HG03442 (cell line): ENCODE data around the gene PGAP2.
A peak's percentile ranks its signal among the peaks of the same experiment; 100 is the strongest.
"Not testable (repeated sequence)": the region's sequence is repeated elsewhere in the genome, so short reads cannot be mapped to it uniquely, and the experiment has no call there.

Experiments
- ATAC-seq: cut with Tn5 transposase; IDR thresholded peaks from one replicate; pipeline ENCODE4 v1.9.1; 2021; ENCODE audit warnings: mild to moderate bottlenecking, moderate library complexity; ENCODE audit not compliant: unreplicated experiment

Gene PGAP2

GRCh38 chr11:3807909-3808860, at the start of gene PGAP2:
Gene PGAP2 (plus strand): TSS chr11:3808560. CDS start chr11:3811260, 2,700 bp downstream.
- peak; percentile 51 for ATAC-seq

GRCh38 chr11:3764266-3764665, 44.1 kb upstream of the PGAP2 start:
- ATAC-seq: no peak

- not testable (repeated sequence) for ATAC-seq
These were observed 41.5 kb upstream of the PGAP2 start for GRCh38 chr11:3766836-3767235.

- ATAC-seq: no peak
These were observed 40.8 kb upstream of the PGAP2 start for GRCh38 chr11:3767536-3767935.

- ATAC-seq: no peak
These were observed 35.2 kb upstream of the PGAP2 start for GRCh38 chr11:3773180-3773579.

GRCh38 chr11:3775736-3776406, 32.5 kb upstream of the PGAP2 start:
- ATAC-seq: no peak

- no peak for ATAC-seq
These were observed 26.9 kb upstream of the PGAP2 start for GRCh38 chr11:3781423-3781822.

- ATAC-seq: no peak
These were observed 25.4 kb upstream of the PGAP2 start for GRCh38 chr11:3782963-3783362.

- no peak for ATAC-seq
These were observed 24.7 kb upstream of the PGAP2 start for GRCh38 chr11:3783611-3784010.

GRCh38 chr11:3786781-3787428, 21.5 kb upstream of the PGAP2 start:
- no peak for ATAC-seq

- ATAC-seq: not testable (repeated sequence)
These were observed 14.0 kb upstream of the PGAP2 start for GRCh38 chr11:3794387-3794786.

GRCh38 chr11:3795131-3796001, 13.0 kb upstream of the PGAP2 start:
- no peak for ATAC-seq

GRCh38 chr11:3796002-3796311, 12.4 kb upstream of the PGAP2 start:
- no peak for ATAC-seq

- no peak for ATAC-seq
These were observed 12.0 kb upstream of the PGAP2 start for GRCh38 chr11:3796346-3796745.

- peak; percentile 20 for ATAC-seq
These were observed 11.5 kb upstream of the PGAP2 start for GRCh38 chr11:3796801-3797328.

GRCh38 chr11:3797329-3798090, 10.8 kb upstream of the PGAP2 start, which contains the start of gene NUP98:
Gene NUP98 (minus strand): TSS chr11:3797554. CDS start chr11:3782117, 15,437 bp downstream.
- ATAC-seq: peak; percentile 86

GRCh38 chr11:3799143-3799542, 9.2 kb upstream of the PGAP2 start:
- no peak for ATAC-seq

- no peak for ATAC-seq
These were observed 8.5 kb upstream of the PGAP2 start for GRCh38 chr11:3799873-3800272.

GRCh38 chr11:3802011-3802790, 6.2 kb upstream of the PGAP2 start:
- ATAC-seq: no peak
